ACHN (cell line): ENCODE measurements around the gene CCDC197.

ENCODE experiments used
- DNase-seq: peaks from one replicate; pipeline ENCODE4 v3.0.0-alpha.2; 2015
- in situ Hi-C: cut with HindIII; loops from 2 replicates; pipeline ENCODE4 v1.10.0; 2017; ENCODE audit warnings: low sequenced_read_pairs, low pct_ligation_motif_present, low pct_unique_long_range_greater_than_20kb

Gene CCDC197

DNA sequence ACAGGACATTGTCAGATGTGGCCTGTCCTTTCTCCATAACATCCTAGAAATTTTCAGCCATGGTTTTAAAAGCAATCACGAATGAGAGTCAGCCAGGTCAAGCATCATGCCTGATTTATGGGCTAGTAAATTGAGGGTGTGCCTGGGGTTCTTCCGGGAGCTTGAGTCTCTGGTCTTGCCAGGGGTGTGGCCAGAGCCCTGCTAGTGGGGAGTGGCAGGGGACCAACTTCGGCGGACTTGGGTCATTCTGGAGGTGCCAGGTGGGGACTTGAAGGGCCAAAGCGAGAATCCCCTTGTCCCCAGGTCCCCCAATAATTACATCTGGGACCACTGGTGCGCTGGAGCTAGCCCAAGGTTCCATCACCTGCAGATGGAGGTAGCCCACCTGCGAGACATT is 34.8 kb downstream of the CCDC197 start:
- in situ Hi-C loops: no loop called here
- DNase-seq: no peak

DNA sequence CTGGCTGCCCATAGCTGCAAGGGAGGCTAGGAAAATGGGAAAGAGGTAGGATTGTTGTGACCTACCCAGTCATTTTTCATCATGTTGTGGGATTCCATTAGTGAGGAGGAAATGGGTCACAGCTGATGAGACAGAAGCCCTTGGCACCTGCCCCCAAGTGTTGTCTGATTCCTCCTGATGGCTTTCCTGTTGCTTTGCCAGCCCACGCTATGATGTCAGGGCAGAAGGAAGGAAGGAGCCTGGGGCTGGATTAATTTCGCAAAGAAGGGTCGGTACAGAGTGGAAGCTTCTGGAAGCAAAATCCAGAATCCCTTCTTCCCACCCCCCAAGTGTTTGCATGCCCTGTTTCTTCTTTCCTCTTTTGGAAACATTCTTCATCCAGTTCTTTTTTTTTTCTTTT is 37.8 kb downstream of the CCDC197 start:
- in situ Hi-C loops: no loop called here

DNA sequence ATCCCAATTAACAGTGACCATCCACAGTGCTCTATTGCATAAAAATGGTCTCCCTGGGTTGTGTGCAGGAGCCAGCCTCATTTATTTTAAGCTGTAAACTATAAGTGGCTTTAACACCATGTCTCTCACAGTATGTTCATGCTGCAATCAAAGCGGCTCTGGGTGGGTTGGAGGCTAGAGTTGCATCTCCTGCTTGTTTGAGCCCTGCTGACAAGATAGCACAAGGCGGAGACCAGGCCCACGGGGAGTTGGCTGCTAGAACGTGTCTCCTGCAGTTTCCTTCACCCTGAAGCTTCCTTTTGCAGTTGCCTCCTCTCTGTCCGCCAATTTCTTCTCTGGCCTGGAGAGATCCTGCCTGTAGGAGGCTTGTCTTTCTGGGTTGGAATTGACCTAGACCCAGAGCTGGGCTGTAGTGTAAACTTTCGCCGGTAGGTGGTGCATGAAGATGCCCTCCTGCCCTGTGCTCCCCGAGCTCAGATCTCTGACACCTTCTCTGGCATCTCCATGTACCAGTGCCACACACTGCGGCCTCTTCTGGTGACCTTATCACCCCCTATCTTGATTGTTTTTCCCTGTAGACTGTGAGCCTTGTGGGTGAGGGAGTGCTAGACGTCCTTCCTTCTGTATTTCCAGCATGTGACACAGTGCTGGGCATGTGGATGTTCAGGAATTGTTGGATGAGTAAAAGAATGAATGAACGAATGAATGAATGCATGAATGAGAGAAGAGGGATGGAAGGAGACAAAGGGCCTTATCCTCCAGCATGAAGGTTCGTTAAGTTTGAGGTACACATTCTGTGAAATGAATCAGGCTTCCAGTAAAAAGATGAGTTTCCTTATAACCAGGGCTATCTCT is 39.4 kb downstream of the CCDC197 start:
- peak; percentile 72 for DNase-seq
- in situ Hi-C loops: no loop called here

More for the DNA sequence above, 37.8 kb downstream of the CCDC197 start:
- DNase-seq: no peak

DNA sequence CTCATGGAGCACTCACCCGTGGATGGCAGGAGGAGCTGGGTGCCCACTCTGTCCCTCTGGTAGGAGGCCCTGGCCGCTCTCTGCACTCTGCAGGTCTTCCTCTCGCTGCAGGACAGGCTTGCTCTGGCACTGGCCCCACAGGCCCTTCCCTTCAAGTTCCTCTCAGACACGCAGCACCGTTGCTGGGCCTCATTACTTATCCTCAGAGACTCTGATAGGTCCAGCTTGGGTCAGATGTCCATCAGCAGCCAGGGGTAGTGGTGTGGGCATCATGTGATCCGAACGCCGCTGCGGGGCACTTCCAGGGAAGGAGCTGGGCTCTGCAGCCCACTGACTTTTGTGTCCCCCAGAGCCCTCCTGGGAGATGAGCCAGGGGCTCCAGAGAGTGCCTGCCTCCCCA is 40.9 kb downstream of the CCDC197 start:
- in situ Hi-C loops: no loop called here
- no peak for DNase-seq

DNA sequence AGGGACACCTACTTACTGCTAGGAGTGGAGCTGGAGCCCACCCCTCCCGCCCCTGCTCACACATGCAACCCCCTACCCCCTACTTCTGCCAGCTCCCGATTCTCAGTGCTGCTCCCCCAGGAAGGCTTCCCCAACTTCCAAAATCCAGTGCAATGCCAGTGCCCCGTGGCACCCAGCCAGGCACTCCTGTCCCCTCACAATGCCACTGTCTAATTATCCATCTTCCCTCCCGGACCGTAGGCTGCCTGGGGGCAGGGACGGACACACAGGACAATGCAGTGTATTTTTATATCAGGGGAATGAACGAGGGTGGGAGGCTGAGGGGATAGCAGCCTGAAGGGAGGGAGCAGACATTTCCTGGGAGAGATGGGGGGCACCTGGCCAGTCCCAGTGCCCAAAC is 41.4 kb downstream of the CCDC197 start:
- in situ Hi-C loops: no loop called here
- DNase-seq: no peak

DNA sequence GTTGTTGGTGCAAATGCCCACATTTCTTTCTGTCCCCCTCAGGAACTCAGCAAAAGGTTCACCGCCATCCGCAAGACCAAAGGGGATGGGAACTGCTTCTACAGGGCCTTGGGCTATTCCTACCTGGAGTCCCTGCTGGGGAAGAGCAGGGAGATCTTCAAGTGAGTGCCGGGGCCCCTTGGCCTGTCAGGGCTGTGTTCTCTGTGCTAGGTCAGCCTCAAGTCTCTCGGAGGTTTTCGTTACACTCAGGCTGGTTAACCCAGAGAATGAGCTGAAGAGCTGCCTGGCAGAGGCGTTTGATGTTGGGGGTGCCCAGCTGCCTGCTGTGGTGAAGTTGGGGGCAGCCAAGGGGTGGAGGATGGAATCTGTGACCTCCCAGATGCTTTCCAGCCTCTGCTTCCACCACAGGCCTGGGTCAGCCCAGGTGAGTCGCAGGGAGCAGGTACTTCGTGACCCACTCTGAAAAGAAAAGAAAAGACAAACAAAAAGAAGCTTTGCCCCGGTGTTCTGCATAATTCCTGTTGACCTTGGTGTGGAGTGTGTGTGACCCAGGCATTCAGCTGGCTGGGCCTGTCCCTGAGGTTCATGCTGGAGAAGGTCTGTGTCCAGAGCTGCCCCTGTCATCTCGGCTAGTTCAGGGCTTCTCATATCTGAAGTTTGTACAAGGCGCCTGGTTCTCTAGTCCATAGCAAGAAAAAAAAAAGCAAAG is 42.0 kb downstream of the CCDC197 start:
- DNase-seq: no peak
- in situ Hi-C loops: no loop called here

DNA sequence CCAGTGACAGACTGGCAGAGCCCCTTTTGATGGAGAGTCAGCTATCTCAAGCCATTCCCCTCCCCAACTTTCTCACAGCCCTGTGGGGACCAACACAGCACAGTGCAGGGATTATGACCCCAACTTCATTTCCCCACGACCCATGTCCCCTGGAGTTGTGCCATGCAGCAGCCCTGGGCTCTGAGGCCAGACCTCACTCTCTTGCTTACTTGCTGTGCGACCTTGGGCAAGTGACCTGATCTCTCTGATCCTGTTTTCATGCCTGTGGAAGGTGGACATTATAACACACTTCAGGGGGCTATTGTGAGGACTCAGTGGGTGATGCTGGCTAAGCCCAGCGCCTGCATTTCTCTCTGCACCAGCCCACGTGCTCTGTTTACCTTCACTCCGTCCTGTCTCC is 43.1 kb downstream of the CCDC197 start:
- no peak for DNase-seq
- in situ Hi-C loops: no loop called here

DNA sequence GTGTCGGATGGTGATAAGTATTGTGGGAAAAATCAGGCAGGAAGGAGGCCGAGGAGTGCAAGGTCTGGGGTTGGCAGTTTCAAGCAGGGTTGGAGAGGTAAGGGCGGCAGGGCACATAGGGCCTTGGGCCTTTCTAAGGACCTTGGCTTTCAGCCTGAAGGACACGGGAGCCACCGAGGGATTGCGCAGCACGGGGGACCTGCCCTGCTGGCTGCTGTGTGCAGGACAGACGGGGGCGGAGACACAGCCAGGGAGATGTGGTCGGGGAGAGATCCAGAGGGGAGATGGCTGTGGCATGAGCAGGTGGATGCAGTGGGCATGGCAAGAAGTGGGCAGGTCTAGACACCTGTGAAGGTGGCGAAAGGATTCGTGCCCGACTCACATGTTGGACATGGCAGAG is 43.7 kb downstream of the CCDC197 start:
- no peak for DNase-seq
- in situ Hi-C loops: no loop called here

DNA sequence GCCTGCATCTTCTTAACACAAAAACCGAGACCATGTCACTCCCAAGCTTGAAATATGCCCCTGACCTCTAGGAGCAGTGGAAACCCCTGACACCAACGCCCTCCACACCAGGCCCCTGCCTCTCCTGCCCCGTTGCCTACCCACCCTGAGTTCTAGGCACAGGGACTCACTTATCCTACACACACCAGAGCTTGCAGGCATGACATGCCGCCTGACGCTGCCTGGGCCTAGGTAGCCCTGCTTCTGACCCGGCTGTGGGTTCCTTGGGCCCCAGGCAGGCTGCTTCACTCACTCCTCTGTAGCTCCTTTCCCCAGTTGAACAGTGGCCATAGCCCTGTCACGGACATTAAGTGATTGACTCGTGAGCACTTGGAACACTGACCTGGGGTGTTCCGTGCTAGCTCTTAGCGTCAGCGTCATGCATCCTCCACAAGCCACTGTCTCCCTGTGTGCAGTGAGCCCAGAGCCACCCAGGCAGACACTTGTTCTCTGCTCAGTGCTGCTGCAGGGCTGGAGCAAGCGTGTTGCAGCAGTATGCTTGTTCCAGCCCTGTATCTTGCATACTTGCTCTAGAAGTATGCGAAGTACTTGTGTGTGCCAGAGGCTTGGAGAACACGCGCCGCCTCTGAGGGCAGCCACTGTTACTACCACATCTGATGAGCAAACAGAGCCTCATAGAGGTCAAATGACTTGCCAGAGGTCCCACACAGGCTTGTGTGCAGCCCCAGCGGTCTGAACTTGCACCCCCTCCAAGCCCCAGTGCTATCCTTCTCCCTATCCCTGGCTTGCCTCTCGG is 44.6 kb downstream of the CCDC197 start:
- in situ Hi-C loops: no loop called here
- DNase-seq: no peak

DNA sequence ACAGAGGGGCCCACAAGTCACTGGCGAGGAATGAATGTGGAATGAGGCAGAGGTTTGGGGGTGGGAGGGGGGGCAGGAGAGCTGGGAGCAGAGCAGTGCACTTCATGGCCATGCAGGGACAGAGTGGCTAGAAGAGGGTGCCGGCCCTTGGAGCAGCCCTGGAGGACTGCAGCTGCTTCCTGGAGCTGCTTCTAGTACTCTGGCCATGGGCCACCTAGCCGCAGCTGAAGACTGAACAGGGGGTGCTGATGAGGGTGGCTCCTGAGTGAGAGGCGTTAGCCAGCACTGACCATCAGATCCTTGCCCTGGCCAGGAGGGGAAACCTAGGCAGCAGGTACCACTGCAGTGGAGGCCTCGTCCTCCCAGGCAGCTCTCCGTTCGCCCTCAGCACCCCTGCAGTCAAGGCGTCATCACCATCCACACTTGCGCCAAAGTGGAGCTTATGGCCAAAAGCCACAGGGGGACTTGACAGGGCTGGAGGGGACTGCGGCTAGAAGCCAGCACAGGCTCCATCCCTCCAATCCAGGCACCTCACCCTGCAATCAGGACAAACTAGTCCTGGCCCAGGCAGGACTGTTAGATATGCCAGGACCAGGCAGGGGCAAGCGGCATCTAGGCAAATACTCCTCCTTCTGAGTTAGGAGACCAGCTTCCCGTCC is 45.5 kb downstream of the CCDC197 start:
- in situ Hi-C loops: no loop called here
- no peak for DNase-seq

DNA sequence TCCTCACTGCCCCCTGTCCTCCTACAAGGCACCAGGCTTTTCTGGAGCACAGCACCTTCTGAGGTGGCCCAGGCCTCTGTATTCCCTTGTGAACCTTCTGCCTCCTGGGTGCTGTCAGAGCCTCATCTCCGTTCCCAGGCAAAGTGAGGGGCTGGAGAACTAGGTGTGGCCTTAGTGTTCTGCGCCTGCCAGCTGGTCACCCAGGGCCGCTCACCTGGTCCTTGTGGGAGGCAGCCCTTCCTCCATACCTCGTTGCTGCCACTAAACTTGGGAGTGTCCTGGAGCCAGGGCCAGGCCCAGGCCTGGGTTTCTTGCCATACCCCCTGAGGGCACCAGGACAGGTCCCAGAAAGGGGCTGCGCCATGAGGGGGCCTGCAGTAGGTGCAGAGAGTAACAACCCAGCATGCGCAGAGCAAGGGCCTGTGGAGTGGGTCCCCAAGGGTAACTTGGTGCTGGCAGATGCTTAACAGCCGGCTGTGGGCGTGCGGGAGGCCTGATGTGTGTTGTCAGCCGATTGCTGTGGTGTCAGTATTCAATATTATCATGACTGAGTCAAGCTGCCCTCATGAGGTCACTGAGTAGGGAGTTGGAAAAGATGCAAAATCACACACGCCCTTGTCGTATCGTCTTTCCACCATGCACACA is 46.1 kb downstream of the CCDC197 start:
- in situ Hi-C loops: no loop called here
- DNase-seq: no peak

DNA sequence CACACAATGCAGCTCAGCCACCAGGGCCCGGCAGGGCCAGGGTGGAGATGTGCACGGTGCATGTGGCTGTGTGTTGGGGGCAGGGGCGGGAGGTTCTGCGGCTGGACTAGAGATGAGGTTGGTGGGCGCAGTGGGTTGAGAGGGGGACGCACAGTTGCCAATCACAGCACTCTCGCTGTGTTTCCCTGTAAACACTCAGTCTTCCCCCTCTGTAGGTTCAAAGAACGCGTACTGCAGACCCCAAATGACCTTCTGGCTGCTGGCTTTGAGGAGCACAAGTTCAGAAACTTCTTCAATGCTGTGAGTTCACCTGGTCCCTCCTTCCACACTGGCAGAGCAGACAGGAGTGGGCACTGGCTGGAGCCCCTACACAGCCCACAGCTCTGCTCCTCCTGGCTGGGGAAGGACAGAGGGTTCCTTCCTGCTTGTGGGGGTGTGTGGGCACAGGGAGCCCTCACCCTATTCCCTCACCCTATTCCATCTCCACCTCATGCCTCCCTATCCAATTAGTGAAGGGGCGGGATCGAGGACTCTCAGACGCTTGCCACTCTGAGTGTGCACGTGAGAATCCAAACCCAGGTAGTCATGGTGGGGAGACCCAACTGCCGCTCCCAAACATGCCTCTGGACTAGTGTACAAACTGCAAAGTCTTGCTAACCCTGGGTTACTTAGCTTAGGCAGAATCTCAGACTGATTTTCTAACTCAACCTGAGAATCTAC is 46.8 kb downstream of the CCDC197 start:
- in situ Hi-C loops: no loop called here
- no peak for DNase-seq

DNA sequence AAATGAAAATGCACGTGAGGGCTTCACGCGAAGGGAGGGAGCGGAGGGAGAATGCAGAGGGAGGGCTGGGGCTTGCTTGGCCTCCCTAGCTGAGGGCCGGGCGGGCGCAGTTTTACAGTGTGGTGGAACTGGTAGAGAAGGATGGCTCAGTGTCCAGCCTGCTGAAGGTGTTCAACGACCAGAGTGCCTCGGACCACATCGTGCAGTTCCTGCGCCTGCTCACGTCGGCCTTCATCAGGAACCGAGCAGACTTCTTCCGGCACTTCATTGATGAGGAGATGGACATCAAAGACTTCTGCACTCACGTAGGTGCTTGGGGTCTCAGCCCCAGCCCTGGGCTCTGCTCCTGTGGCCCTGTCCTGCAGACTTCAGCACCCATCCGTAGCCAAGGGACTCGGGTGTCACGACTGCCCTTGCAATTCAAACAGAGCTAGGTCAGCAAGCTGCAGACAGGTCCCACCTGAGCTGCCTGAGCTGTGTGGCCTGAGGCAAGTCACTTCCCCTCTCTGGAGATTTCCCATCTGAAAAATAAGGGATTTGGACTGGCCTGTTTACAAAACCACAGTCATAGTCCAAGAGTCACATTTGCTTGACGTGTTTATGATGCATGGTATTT is 47.5 kb downstream of the CCDC197 start:
- in situ Hi-C loops: no loop called here
- DNase-seq: no peak

DNA sequence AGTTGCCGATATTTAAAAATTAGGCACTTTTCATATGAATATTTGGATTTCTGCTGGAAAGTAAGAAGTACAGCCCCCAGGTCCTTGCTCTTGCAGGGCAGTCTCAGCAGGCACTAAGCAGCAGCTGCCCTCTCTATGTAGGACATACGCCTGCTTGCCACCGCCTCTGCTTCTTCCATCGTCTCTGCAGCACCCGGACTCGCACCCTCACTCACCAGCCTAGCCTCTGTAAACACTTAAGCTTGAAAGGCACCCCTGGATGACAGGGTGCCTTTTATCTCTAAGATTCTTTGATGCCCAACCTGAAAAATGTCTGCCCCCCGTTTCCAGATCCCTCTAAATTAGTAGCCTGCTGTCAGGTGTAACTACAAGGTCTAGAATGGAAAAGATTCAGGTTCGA is 48.0 kb downstream of the CCDC197 start:
- no peak for DNase-seq
- in situ Hi-C loops: no loop called here

DNA sequence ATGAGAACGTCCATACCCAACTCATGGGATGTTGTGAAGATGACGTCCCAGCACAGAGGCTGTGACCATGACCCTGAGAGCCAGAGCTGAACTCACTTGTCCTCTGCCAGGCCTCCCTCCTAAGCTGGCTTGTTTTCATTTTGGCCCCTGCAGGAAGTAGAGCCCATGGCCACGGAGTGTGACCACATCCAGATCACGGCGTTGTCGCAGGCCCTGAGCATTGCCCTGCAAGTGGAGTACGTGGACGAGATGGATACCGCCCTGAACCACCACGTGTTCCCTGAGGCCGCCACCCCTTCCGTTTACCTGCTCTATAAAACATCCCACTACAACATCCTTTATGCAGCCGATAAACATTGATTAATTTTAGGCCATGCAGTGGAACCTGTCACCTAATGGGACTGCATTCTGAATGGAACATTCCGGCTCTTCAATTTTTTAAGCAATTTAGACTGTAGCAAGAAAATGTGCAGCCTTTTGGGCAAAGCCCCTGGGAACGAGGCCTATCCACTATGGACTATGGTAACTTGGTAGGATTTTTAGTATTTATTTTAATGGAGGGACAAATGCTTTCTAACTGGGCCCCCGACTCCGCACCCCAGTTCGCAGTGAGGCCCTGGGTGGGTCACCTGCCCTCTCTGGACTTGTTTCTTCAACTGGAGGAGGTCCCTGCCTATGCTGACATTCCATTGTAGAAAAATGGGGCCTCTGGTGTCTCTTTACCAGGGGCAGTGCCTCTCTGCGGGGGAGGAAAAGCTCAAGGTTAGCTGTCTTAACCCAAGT is 48.7 kb downstream of the CCDC197 start:
- no peak for DNase-seq
- in situ Hi-C loops: no loop called here

DNA sequence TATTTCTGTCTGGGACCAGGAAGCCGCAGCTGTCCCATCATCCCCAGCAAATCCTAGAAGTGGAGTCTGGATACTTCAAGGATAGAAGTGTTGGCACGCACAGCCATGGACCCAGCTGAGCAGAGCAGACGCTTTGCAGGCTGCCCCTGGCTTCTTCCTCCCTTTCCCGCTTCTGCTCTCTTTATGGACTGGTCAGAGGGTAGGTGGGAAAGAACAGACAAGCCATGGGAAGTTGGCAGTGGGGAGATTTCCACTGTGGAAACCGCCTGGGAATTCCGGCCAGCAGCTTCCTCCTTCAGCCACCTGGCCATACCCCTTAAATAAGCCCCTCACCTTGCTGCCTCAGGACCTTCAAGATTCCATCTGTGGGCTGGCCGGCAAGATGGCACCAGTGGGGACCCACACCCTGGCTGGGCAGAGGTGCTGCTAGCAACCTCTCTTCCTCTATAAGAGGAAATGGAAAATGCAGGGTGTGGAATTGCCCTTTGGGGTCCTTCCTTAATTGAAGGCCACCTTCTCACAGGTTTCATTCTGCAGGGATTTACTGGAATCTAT is 49.7 kb downstream of the CCDC197 start:
- in situ Hi-C loops: no loop called here
- no peak for DNase-seq
